Esophagus muscularis mucosa (tissue), 3 donors: Measurements from ENCODE around the gene DIP2A.

Experiments
- POLR2A ChIP-seq: fragments of 450-650 bp; IDR thresholded peaks from one replicate; pipeline ENCODE4 v1.6.1; 2017; ENCODE audit warnings: antibody characterized with exemption, moderate library complexity, mild to moderate bottlenecking, low read depth
- TF ChIP-seq, protein P1 (sequence below), 3 experiments: fragments of 200-600 bp in 2 of 3; fragments of 450-650 bp in 1 of 3; sonication (generic) in 2 of 3; IDR thresholded peaks; one replicate each; pipeline ENCODE4 v1.5.1; 2017 to 2019; ENCODE audit warnings: antibody characterized with exemption in 3 of 3, mild to moderate bottlenecking in 2 of 3, moderate library complexity in 1 of 3

DNA sequence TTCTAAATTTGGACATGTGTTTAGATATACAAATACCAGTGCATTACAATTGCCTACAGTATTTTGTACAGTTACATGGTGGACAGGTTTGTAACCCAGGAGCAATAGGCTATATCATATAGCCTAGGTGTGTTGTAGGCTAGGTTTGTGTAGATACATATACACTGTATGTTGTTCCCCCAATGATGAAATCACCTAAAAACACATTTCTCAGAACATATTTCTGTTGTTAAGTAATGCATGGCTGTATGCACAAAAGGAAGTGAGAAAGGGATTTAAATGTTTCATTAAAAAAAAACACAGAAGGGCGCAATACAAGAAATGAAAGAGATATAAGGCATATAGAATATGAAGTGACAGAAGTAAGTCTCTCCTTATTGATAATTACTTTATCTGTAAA lies 114.2 kb downstream of the DIP2A start:
- TF ChIP-seq, protein P1, sequence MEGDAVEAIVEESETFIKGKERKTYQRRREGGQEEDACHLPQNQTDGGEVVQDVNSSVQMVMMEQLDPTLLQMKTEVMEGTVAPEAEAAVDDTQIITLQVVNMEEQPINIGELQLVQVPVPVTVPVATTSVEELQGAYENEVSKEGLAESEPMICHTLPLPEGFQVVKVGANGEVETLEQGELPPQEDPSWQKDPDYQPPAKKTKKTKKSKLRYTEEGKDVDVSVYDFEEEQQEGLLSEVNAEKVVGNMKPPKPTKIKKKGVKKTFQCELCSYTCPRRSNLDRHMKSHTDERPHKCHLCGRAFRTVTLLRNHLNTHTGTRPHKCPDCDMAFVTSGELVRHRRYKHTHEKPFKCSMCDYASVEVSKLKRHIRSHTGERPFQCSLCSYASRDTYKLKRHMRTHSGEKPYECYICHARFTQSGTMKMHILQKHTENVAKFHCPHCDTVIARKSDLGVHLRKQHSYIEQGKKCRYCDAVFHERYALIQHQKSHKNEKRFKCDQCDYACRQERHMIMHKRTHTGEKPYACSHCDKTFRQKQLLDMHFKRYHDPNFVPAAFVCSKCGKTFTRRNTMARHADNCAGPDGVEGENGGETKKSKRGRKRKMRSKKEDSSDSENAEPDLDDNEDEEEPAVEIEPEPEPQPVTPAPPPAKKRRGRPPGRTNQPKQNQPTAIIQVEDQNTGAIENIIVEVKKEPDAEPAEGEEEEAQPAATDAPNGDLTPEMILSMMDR (IDR thresholded peaks at IDR 0.05), result no peak
- no peak for TF ChIP-seq POLR2A
